SH-SY5Y (cell line): ENCODE measurements around the gene FIGN.

Source experiments
- GATA2 ChIP-seq: IDR thresholded peaks from 2 replicates; pipeline ENCODE4 v1.6.1; 2011; ENCODE audit warnings: mild to moderate bottlenecking, low read depth, low read length
- GATA3 ChIP-seq: IDR thresholded peaks from 2 replicates; pipeline ENCODE4 v1.6.1; 2011; ENCODE audit warnings: low read depth, mild to moderate bottlenecking, low read length, moderate library complexity

The FIGN gene

GRCh38 chr2:163610817-163611556 lies 124.8 kb downstream of the FIGN start:
- no peak for TF ChIP-seq GATA2
- TF ChIP-seq GATA3, result no peak

DNA sequence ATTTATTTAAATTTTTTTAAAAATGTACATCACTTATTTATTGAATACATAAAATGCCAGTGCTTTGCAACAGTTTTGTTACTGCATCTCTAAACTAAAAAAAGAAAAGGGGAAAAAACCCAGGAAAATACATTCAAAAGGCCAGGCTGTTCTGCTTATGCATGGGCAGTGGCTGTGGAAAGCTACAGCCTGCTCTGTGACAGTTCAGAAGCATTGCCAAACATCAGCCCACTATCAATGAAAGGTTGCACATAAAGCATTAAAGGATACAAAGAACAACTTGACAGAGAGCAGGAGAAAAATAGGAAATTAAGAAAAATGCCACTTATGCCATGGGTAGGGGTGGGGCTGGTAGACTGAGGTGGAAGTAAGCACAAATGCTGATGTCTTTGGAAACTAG lies 128.2 kb downstream of the FIGN start:
- no peak for TF ChIP-seq GATA3
- no peak for TF ChIP-seq GATA2

DNA sequence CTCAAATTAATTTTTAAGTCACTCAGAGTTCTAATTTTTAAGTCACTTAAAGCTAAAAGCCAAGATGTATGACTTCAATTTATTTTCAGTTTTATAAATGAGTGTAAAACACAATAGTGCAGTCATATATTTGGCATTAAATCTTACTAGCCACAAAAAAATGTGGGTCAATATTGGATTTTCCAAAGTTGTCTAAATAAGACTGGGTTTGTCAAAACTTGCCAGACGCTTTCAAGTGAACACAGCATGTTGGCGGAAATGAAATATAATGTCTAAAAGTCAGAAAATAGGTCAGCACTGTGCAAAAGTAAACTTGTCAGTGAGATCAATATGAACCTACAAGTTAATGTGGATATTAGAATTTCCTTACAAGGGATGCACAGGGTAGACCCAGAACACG lies 128.9 kb downstream of the FIGN start:
- TF ChIP-seq GATA3, result no peak
- TF ChIP-seq GATA2, result no peak

GRCh38 chr2:163605779-163606178 lies 130.0 kb downstream of the FIGN start:
- TF ChIP-seq GATA3, result no peak
- TF ChIP-seq GATA2, result no peak

- TF ChIP-seq GATA3, result no peak
- no peak for TF ChIP-seq GATA2
Observed at GRCh38 chr2:163604941-163605555, 130.8 kb downstream of the FIGN start.

GRCh38 chr2:163602196-163602595 lies 133.6 kb downstream of the FIGN start:
- TF ChIP-seq GATA3 (no peak), GATA2 (no peak)

DNA sequence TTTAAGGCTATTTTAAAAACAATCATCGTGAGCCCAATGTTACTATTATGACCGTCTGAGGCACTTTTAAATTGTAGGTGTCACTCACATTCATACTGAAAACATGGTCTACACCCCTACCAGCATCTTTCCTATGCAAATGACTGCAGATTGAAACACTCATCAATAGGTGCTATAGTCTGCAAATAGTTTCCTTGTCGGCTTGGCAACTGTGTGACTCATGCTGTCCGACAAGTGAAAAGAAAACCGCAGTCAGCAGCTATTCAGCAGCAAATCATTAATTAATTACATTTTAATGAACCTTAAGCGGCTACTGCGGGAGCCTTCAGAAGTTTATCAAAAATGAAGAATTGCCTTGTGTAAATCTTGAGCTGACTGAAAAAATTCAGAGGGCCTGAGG lies 134.4 kb downstream of the FIGN start:
- TF ChIP-seq GATA3 (no peak), GATA2 (no peak)

DNA sequence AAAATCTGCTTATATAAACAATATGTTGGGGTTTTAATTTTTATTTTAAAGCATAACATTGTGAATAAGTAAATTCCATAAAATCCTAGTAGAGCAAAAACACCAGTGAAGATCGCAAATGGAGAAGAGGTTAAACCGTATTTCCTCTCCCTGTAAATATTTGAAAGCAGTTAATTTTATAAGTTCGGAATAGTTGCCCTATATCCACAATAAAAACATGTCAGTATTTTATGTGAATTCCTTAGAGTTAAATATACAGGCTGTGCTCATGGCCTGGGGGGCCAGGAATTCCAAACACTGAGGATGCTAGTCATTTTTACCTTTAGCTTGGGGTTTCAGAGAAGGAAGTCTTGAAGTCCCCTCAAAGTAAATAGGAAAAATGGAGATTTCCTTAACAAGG lies 135.0 kb downstream of the FIGN start:
- TF ChIP-seq GATA3 (no peak), GATA2 (no peak)

DNA sequence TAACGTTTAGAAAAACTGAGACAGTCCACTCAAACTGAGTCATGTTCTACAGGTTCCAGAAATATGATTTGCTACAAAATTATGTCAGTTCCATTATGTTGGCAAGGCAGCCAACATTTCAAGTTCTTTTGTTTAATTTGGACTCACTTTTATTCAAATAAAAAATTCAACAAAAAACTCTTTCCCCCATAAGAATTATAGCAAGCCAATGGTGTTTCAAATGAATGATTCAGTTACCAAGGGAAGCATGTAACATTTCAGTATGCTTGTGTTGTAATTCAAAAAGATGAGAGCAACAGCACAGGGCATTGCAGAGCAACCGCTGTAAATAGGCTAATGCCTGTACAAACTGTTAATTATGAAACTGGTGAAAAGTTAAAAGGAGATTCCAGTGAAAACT lies 140.8 kb downstream of the FIGN start:
- TF ChIP-seq GATA3 (no peak), GATA2 (no peak)

DNA sequence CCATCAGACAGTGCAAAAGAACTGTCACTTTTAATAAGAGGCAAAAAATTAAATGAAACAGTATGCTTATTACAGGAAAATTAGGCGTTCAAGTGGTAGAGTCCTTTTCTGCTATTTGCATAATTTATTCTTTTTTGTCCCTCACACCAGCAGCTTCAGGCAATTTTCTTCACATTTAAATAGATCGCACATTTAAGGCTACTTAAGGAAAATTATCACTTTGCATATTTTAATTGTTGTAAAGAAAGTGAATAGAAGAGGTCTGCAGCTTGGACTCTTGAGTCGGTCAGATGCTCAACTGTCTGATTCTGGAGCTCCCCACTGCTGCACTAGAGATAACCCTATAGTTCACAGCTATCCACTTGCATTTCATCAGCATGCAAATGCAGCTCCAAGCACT lies 141.3 kb downstream of the FIGN start:
- no peak for TF ChIP-seq GATA2
- TF ChIP-seq GATA3, result no peak

GRCh38 chr2:163593982-163594381 lies 141.8 kb downstream of the FIGN start:
- TF ChIP-seq GATA2 (no peak), GATA3 (no peak)

- TF ChIP-seq GATA2, result no peak
Observed at GRCh38 chr2:163592954-163593622, 142.7 kb downstream of the FIGN start.

DNA sequence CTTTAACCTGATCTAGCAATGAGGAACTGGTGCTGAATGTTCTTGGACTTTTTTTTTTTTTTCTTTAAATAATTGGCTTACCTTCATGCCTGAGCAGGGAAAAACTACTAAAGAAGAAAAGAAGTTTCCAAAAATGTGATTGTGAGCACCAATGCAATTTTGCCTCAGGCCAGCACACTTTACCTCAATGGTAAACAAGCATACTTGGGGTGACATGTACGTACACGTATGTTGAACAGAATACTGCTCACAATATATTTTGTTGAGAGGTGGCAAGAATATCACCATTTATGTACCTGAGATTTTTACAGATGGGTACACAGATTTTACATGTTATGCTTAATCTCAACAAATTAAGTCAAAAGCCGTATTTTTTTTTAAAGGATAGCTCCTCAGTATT lies 144.3 kb downstream of the FIGN start:
- TF ChIP-seq GATA3 (no peak), GATA2 (no peak)

GRCh38 chr2:163580757-163581156 lies 155.1 kb downstream of the FIGN start:
- no peak for TF ChIP-seq GATA2
- no peak for TF ChIP-seq GATA3

GRCh38 chr2:163574309-163574708 lies 161.5 kb downstream of the FIGN start:
- TF ChIP-seq GATA3, result no peak
- no peak for TF ChIP-seq GATA2

DNA sequence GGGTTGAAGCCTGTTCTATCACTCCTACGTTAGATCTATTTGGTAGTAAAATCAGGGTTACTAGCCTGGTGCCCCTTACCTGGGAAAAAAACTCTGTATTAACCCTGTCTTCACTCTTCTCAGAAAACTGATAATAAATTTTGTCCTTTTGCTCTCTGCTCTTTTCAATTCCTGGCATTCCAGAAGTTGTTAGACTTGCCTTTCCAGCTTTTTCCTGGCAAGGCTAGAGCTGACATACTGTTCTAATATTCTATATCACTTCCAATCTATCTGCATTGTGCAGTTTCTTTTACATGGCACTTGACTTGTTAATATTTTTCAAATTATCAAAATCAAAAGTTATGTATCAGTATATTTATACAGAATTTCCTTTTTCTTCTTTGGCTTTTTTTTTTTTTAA lies 162.2 kb downstream of the FIGN start:
- TF ChIP-seq GATA2, result no peak
- TF ChIP-seq GATA3, result no peak
